Neutrophil (primary cell): Measurements from ENCODE around the gene ERC2.

Experiments used
- H3K27ac ChIP-seq: fragments of 200-600 bp; sonication (generic); 2 replicates; pipeline ENCODE4 v1.5.1; 2016; ENCODE audit warnings: mild to moderate bottlenecking, moderate library complexity
- H3K27me3 ChIP-seq: fragments of 200-600 bp; sonication (generic); 2 replicates; pipeline ENCODE4 v1.6.0; 2016; ENCODE audit warnings: mild to moderate bottlenecking
- H3K36me3 ChIP-seq: fragments of 200-600 bp; sonication (generic); 2 replicates; pipeline ENCODE4 v1.5.1; 2017
- H3K4me1 ChIP-seq, 2 experiments: fragments of 200-600 bp in 1 of 2; sonication (generic) in 1 of 2; 1 replicate in 1 of 2; 2 replicates in 1 of 2; pipeline versions ENCODE4 v1.5.1 to v1.6.1; 2013 to 2016; ENCODE audit warnings: low read depth in 1 of 2, low read length in 1 of 2, mild to moderate bottlenecking in 1 of 2, moderate library complexity in 1 of 2; ENCODE audit not compliant: control insufficient read depth in 1 of 2, insufficient read depth in 1 of 2
- H3K4me3 ChIP-seq, 2 experiments: fragments of 200-600 bp in 1 of 2; sonication (generic) in 1 of 2; 1 replicate in 1 of 2; 2 replicates in 1 of 2; pipeline ENCODE4 v1.5.1; 2013 to 2016; ENCODE audit warnings: low read depth in 1 of 2, low read length in 1 of 2, mild to moderate bottlenecking in 1 of 2, moderate library complexity in 1 of 2
- H3K9me3 ChIP-seq: fragments of 200-600 bp; sonication (generic); 2 replicates; pipeline ENCODE4 v1.5.1; 2016
- TF ChIP-seq, protein P1 (sequence below): fragments of 200-600 bp; sonication (generic); IDR thresholded peaks from 2 replicates; pipeline ENCODE4 v1.5.1; 2016; ENCODE audit warnings: antibody characterized with exemption

The ERC2 gene

GRCh38 chr3:56347219-56347871, 120.9 kb downstream of the ERC2 start:
- Histone ChIP-seq H3K36me3 (no peaks in the 10 kb centered on the region), H3K4me3 (no peak overlapping the region), H3K9me3 (no peaks in the 10 kb centered on the region), H3K27ac (no peak overlapping the region), H3K27me3 (peaks cover 5% of the 10 kb centered on the region), H3K4me1 (no peaks in the 10 kb centered on the region)
- TF ChIP-seq, protein P1, sequence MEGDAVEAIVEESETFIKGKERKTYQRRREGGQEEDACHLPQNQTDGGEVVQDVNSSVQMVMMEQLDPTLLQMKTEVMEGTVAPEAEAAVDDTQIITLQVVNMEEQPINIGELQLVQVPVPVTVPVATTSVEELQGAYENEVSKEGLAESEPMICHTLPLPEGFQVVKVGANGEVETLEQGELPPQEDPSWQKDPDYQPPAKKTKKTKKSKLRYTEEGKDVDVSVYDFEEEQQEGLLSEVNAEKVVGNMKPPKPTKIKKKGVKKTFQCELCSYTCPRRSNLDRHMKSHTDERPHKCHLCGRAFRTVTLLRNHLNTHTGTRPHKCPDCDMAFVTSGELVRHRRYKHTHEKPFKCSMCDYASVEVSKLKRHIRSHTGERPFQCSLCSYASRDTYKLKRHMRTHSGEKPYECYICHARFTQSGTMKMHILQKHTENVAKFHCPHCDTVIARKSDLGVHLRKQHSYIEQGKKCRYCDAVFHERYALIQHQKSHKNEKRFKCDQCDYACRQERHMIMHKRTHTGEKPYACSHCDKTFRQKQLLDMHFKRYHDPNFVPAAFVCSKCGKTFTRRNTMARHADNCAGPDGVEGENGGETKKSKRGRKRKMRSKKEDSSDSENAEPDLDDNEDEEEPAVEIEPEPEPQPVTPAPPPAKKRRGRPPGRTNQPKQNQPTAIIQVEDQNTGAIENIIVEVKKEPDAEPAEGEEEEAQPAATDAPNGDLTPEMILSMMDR = no peak

GRCh38 chr3:56342475-56342874, 125.8 kb downstream of the ERC2 start:
- no peak overlapping the region for H3K27ac ChIP-seq
- H3K4me1 ChIP-seq = no peaks in the 10 kb centered on the region
- no peak overlapping the region for H3K4me3 ChIP-seq
- peaks cover 11% of the 10 kb centered on the region for H3K27me3 ChIP-seq
- TF ChIP-seq, protein P1 = no peak
- H3K36me3 ChIP-seq = no peaks in the 10 kb centered on the region
- no peaks in the 10 kb centered on the region for H3K9me3 ChIP-seq

DNA sequence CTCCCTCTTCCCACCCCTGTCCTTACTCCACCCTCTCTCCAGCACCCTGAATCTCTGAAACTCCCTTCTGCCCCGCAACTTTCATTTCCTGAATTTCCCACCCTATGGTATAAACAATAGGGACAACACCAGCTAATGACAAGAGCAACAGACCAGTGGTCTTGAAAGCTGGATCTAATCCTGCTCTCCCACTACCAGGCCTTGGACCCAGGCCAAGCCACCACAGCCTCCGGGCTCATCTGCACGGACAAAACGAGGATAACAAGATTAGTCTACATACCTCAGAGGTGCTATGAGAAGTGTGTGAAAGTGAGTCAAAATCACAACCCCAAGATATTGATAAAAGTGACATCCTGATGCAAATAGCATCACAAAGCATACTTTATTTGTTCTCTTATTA, 128.6 kb downstream of the ERC2 start:
- H3K9me3 ChIP-seq = no peaks in the 10 kb centered on the region
- H3K27me3 ChIP-seq = peaks cover 8% of the 10 kb centered on the region
- H3K4me3 ChIP-seq = no peak overlapping the region
- H3K4me1 ChIP-seq = no peaks in the 10 kb centered on the region
- TF ChIP-seq, protein P1 = no peak
- H3K27ac ChIP-seq = no peak overlapping the region
- H3K36me3 ChIP-seq = no peaks in the 10 kb centered on the region

DNA sequence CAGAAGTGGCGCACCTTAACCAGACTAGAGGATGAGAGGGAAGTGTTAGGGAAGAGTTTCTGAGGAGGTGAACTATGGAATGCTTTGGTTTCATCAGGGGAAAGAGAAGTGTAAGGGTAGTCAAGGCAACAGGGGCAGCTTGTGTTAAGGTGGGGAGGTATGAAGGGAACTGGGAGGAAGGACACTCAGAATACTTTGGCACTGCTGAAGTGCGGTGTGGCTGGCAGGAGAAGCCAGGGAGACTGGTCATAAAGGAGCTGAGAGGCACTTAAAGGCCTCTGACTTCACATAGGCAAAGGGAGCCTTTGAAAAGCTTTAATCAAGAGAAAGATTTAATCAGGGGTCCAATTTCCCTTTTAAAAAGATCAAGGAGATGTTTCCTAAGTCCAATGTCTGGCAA, 129.0 kb downstream of the ERC2 start:
- H3K9me3 ChIP-seq = no peaks in the 10 kb centered on the region
- H3K4me1 ChIP-seq = no peaks in the 10 kb centered on the region
- TF ChIP-seq, protein P1 = no peak
- H3K27me3 ChIP-seq = peaks cover 8% of the 10 kb centered on the region
- no peaks in the 10 kb centered on the region for H3K36me3 ChIP-seq
- no peak overlapping the region for H3K4me3 ChIP-seq
- no peak overlapping the region for H3K27ac ChIP-seq

DNA sequence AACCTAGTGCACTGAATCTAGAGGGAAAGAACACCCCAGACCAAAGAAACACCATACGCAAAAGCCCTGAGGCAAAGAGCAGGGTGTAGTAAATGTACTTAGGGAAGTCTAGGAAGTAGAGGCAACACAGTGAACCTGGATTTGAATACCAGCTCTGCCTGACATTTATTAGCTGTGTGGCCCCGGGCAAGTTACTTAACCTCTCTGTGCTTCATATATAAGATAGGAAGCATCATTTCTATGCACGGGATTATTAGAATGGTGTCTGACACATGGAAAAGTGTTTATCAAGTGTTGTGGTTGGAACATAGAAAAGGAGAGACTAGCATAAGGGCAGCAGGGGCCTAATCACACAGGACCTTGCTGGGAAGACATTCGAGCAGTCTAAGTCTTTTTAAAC, 132.2 kb downstream of the ERC2 start:
- TF ChIP-seq, protein P1 = no peak
- Histone ChIP-seq H3K4me1 (no peaks in the 10 kb centered on the region), H3K27me3 (peaks cover 6% of the 10 kb centered on the region), H3K36me3 (no peaks in the 10 kb centered on the region), H3K27ac (no peak overlapping the region), H3K4me3 (no peak overlapping the region), H3K9me3 (no peaks in the 10 kb centered on the region)

GRCh38 chr3:56324473-56324872, 143.8 kb downstream of the ERC2 start:
- Histone ChIP-seq H3K27me3 (no peaks in the 10 kb centered on the region), H3K36me3 (no peaks in the 10 kb centered on the region), H3K4me3 (no peak overlapping the region), H3K27ac (no peak overlapping the region), H3K9me3 (no peaks in the 10 kb centered on the region), H3K4me1 (no peaks in the 10 kb centered on the region)
- TF ChIP-seq, protein P1 = no peak
